Measurements from ENCODE around the gene NR6A1.
"Not testable (repeated sequence)": the region's sequence is repeated elsewhere in the genome, so short reads cannot be mapped to it uniquely, and the experiment has no call there.

The NR6A1 gene

DNA sequence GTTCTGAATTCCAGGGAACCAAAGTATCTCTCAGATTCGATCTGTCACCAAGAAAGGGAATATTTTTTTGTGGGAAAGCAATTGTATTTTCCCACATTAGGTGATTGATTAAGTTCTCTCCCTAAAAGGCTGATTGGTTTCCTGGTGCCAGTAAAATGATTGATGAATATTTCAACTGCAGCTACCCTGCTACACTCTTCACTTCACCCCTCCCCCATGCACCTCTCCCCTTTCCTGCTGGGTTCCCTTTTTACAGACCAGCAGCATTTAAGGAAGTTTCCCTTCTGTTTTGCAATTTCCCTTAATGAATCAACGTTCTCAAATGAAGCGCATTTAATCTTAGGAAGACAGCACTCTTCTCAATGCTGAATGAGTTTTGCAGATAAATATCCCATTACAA is 13.1 kb downstream of the NR6A1 start:
- DNase-seq = no peak

DNA sequence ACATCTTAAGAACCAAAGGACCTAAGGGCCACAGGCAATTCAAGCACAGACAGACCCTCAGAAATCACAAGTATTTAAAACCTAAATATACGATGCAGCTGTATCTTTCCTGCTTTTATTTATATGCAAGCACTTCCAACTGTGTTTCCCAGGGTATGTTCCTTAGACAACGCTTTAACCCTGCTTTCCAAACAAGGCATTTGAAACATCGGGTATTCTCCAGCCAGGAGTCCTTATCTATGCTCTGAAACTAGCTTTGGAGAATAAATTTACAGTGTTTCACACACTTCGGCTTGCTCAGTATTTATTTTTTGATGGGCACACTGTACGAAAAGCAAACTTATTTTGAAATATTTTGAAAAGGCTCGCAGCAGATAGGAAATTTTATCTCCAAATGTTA is 13.5 kb downstream of the NR6A1 start:
- no peak for DNase-seq

DNA sequence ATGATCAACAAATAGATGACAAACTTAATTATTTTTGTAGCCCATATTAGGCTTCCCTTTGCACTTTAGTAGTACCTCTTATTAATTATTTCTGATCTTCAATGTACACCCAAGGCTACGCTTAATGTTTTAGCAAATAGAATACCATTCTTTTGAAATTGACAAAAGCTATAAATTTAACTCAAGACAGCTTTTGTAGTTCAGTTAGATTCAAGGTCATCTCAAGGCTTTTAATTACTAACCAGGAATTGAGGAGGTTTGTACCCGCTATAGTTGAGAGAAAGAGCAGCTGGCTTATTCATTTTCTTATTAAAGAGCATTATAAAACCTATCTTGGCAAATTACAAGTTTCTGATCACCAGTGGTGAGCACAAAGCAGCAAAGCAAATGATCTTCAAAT is 15.1 kb downstream of the NR6A1 start:
- DNase-seq = no peak

GRCh38 chr9:124755061-124755460 is 16.1 kb downstream of the NR6A1 start:
- no peak for DNase-seq

DNA sequence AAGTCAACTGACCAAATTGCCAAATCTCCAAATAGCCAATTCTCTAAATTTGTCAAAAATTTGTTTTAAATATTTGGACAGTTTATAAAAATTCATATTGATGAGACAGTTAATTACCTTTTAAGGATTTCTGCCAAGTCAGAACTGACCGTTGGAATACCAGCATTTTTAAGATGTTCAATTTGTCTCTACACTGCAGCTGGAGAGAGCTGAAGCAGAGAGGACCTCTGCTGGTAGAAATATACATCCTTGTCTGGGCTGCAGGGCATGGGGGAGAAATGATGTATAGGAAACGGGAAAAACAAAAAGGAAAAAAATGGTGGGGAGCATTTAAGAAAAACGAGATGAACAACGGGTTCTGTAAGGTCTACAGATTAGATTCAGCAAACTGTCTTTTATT is 16.8 kb downstream of the NR6A1 start:
- no peak for DNase-seq

GRCh38 chr9:124752967-124753366 is 18.1 kb downstream of the NR6A1 start:
- no peak for DNase-seq

DNA sequence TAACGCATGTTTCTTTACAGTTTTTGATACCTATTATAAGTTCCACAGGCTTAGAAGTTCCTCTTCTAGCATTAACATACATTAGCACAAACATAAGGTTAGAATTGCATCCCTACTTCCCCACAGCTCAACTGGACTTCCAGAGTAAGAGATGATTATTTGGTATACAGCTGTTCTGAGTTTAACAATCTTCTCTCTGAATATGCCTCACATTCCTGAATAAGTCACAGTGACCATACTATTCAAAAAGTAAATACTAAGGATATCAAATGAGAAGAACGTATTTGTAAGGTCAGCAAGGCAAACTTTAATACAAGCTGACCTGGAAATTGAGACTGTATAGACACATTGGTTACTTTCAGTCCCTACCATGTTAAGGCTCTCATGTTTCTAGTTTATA is 21.3 kb downstream of the NR6A1 start:
- no peak for DNase-seq

DNA sequence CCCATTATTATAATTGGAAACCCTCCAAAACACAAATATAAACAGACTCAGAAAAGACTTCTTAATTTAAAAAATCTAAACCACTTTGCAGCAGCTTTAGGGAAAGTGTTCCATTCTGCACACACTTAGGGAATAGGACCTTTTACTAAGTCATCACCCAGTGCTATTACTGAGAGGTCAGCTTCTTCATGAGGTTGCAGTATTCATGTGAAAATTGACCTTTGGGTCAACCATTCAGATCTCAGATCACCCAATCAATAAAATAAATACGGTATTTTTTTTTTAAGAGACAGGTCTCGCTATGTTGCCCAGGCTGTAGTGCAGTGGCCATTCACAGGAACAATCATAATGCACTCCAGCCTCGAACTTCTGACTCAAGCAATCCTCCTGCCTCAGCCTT is 21.8 kb downstream of the NR6A1 start:
- DNase-seq = no peak

- DNase-seq = no peak
These were observed 24.0 kb downstream of the NR6A1 start for GRCh38 chr9:124747065-124747464.

DNA sequence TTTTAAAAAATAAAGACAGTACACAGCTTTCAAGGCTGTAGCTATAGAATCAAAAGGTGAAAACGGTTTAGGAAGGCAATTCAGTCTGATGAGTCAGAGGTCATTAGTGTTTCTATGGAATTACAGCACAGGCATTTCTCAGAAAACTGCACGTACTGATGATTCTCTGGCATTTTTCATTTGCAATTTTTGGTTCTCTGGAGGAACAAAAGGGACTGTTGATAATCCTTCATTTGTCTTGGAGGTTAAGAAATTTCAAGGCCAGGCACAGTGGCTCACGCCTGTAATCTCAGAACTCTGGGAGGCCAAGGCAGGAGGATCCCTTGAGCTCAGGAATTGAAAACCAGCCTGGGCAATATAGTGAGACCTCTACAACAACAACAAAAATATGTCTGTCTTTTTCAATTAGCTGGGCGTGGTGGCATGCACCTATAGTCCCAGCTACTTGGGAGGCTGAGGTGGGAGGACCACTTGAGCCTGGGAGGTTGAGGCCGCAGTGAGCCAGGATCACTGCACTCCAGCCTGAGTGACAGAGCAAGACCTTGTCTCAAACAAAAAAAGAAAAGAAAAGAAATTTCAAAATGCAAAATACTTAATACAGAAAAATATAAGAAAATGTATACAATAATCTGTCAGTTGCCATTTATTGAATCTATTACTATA is 27.3 kb downstream of the NR6A1 start:
- DNase-seq = no peak

- no peak for DNase-seq
These were observed 28.2 kb downstream of the NR6A1 start for GRCh38 chr9:124742940-124743339.

DNA sequence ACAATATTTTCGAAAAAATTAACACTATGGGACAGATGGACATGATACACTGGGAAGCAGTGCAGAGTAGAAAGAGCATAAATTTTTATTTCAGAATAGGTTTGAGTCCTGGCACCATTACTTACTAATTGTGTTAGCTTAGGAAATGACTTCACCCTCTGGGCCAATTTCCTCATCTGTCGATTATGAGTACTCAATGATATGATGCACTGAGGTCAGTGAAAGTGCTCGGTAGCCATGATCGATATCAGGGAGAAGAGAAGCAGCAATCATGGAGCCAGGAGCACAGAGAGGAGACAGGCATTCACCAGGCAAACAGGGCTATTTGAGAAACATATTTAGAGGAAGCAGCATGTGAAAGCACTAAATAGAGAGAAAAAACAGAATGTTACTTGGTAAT is 29.4 kb downstream of the NR6A1 start:
- no peak for DNase-seq

DNA sequence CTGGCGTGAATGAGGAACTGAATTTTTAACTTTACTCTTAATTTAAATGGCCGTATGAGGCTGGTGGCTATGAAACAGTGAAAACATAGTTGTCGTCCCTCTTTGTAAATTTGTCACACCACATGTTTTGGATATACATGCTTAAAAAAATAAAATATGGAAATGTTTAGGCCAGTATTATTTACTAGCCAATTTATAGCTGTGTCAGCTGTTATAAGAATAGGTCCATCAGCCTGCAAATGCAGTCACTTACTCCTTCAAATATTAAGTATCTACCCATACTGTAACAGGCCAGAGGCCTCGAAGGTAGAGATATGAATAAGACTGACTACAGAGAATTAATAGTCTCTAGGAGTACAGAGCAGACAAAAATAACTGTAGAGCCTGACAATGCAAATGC is 30.0 kb downstream of the NR6A1 start:
- no peak for DNase-seq

DNA sequence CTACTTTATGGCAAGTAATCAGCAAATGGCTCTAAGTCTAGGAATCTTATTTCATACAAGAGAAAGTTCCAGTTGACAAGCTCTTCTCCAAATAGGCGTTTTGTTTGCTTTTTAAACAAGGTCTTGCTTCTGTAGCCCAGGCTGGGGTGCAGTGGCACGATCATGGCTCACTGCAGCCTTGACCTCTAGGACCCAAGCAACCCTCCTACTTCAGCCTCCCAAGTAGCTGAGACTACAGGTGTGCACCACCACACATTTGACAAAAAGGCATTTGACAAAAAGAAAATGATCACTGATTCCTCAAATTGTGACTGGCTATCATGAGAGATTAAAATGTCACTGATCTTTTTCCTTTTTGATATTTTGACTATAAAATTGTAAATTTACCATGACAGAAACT is 31.8 kb downstream of the NR6A1 start:
- DNase-seq = no peak

DNA sequence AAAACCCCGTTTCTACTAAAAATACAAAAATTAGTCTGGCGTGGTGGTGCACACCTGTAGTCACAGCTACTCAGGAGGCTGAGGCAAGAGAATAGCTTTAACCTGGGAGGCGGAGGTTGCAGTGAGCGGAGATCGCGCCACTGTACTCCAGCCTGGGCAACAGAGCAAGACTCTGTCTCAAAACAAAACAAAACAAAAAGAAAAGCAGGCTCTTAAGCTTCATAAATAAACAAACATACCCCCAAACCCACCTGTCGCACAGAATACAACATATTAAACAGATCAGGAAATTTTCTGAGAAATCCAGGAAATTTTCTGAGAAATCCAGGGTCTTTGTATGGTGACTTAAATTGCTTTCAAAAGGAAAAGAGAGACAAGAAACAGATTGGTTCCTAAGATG is 33.0 kb downstream of the NR6A1 start:
- not testable (repeated sequence) for DNase-seq

DNA sequence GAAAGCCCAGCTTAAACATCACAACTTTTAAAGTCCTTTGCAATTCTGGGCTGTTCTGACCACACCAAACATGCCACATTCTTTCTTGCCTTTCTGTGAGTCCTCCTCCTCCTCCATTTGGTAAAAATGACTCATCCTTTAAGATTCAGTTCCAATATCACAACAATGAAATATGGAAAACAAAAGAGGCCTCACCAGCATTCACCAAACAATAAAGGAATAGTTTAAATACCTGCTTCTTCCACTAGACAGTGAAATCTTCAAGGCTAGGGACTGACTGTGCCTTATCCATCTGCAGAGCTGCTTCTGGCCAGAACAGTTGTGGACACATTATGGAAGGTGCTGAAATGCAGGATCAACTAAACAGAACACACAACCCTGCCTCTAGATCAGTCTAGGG is 36.0 kb downstream of the NR6A1 start:
- DNase-seq = no peak

DNA sequence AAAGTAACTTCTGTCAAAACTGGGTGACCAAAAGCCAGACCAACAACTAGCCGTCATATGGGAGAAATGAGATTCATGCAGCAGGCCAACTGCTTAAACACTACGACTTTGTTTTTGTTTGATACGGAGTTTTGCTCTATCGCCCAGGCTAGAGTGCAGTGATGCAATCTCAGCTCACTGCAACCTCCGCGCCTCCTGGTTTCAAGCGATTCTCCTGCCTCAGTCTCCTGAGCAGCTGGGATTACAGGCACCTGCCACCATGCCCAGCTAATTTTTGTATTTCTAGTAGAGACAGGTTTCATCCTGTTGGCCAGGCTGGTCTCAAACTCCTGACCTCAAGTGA is 36.4 kb downstream of the NR6A1 start:
- DNase-seq = not testable (repeated sequence)

GRCh38 chr9:124733964-124734740 is 37.0 kb downstream of the NR6A1 start:
- no peak for DNase-seq

GRCh38 chr9:124730772-124731171 is 40.3 kb downstream of the NR6A1 start:
- DNase-seq = no peak

DNA sequence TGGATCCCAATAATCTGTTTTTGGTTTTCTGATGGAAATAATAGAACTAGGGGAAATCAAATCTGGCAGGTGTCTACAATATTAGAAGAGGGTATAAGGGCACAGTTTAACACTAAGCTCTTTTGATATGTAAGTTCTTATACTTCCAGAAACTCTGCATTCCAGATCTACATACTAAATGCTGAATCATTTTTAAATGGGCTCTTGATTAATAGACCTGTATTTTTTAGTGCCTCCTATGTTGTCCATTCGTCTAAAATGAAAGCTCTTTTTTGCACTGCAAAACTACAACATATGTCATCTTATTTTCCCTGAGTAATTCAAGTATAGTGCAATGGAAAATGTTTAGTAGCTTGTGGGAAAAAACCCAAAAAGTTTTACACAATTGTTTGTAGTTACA is 44.2 kb downstream of the NR6A1 start:
- DNase-seq = no peak

- no peak for DNase-seq
These were observed 46.1 kb downstream of the NR6A1 start for GRCh38 chr9:124725068-124725452.

DNA sequence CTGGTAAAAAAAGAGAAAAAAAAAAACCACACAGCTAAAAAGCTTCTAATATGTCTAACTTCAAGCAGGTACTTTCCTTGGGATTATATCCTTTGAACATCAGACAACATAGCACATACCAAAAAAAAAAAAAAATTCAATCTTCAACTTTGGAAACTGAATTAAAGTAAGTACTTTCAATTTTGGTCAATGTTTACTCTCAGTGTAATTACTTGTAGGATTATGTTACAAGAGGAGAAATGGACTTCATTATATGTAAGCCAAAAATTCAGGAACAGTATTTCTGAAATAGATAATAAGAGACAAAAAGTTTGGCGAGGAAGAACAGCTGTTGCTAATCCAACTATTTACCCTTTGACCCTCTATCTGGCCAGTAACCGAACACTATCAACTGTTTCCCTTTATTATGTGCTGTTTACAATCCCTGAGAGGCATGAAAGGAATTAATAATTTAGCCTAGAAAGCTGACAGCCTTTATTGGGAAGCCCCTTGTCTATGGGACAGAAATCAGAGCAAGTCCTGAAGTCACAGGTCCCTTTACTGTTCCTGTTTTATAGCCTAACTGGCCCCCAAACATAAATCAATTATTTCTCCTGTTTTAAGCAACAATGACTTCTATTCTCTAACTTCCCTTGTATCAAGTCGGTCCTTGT is 46.6 kb downstream of the NR6A1 start:
- DNase-seq = no peak

GRCh38 chr9:124723352-124723751 is 47.8 kb downstream of the NR6A1 start:
- no peak for DNase-seq

DNA sequence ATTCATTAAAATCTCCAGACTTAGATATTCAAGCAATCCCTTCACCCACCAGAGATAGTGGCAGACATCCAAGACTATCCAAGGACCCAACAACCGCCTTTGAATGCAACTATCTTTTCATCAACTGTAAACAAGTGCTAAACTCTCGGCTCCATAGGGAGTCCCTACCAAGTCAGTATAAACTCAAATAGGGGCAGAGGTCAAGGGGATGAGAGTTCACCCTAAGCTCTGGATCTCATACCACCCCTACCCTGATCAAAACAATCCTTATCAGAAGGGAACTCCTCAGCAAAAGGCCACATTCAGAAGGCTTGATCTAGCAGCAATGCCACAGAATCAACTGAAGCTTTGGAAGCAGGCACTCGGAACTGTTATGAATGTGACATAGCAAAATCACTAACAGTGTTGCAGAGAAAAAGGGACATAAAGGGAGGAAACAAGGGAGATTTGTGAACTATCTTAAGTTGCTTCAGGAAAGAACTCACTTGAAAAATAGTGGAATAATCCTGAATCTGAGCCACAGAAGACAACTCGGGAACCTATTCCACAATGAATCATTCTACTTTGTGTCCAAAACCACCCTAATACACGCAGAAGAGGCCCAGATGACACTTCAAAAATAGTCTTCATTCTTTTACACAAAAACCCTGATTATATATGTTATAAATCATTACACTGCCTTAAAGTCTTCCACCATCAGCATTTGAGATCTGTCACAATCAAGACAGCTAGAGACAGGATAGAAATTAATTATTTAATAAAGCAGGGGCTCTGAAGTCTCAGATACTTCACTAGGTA is 49.8 kb downstream of the NR6A1 start:
- DNase-seq = no peak
